OCI-LY7 (cell line): ENCODE measurements around the gene JDP2.

Source experiments
- CTCF ChIP-seq: fragments of 200-600 bp; sonication (generic); conservative IDR thresholded peaks from 2 replicates; pipeline ENCODE4 v1.5.1; 2014; ENCODE audit warnings: mild to moderate bottlenecking, antibody characterized with exemption, low read length, moderate library complexity, mixed read lengths
- EZH2phosphoT487 ChIP-seq: fragments of 200-600 bp; sonication (generic); IDR thresholded peaks from 2 replicates; pipeline ENCODE4 v1.6.1; 2018; ENCODE audit warnings: low read depth, borderline replicate concordance, mild to moderate bottlenecking, mixed run types, antibody characterized with exemption, low read length, moderate library complexity, mixed read lengths

GRCh38 chr14:75458305-75458704 is 30.5 kb downstream of the JDP2 start:
- TF ChIP-seq EZH2phosphoT487: no peak
- TF ChIP-seq CTCF: no peak
